Vagina (tissue), 2 donors: Measurements from ENCODE around the gene ZNF516.

Experiments used
- POLR2A ChIP-seq, 2 donors: fragments of 450-650 bp; IDR thresholded peaks; one replicate each; pipeline ENCODE4 v1.6.1; 2017; ENCODE audit warnings: antibody characterized with exemption in 2 of 2, mild to moderate bottlenecking in 2 of 2, moderate library complexity in 2 of 2
- TF ChIP-seq, protein P1 (sequence below), 3 experiments: fragments of 450-650 bp in 2 of 3; fragments of 200-600 bp in 1 of 3; sonication (generic) in 1 of 3; IDR thresholded peaks; one replicate each; pipeline ENCODE4 v1.5.1; 2017 to 2019; ENCODE audit warnings: antibody characterized with exemption in 3 of 3, mild to moderate bottlenecking in 2 of 3, moderate library complexity in 2 of 3

DNA sequence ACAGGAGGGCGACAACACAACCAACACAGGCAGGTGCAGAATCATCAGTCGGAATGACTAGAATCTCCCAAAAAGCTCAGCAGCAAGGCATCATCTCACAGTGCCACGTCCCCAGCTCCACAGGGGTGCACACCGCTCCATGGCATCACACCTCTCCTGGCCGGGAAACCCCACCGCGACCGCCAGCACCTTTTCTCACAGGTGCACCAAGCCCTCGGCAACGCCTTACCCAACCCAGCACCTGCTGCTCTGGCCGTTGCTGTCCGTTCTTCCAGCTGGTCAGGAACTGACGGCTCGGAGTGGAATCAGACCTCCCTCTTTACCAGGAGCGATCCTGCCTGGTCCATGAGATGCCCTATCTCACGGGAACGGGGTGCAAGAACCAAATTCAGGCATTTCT lies 61.3 kb downstream of the ZNF516 start:
- TF ChIP-seq POLR2A (IDR thresholded peaks at IDR 0.05) = no peak
- TF ChIP-seq, protein P1, sequence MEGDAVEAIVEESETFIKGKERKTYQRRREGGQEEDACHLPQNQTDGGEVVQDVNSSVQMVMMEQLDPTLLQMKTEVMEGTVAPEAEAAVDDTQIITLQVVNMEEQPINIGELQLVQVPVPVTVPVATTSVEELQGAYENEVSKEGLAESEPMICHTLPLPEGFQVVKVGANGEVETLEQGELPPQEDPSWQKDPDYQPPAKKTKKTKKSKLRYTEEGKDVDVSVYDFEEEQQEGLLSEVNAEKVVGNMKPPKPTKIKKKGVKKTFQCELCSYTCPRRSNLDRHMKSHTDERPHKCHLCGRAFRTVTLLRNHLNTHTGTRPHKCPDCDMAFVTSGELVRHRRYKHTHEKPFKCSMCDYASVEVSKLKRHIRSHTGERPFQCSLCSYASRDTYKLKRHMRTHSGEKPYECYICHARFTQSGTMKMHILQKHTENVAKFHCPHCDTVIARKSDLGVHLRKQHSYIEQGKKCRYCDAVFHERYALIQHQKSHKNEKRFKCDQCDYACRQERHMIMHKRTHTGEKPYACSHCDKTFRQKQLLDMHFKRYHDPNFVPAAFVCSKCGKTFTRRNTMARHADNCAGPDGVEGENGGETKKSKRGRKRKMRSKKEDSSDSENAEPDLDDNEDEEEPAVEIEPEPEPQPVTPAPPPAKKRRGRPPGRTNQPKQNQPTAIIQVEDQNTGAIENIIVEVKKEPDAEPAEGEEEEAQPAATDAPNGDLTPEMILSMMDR (IDR thresholded peaks at IDR 0.05) = no peak
